HepG2 (cell line): Measurements from ENCODE around the gene TNFRSF18. TPM values are rescaled to one million over a fixed set of nuclear protein-coding genes. Genes with fewer than 3 reads are reported as not detected.
A peak's percentile ranks its signal among the peaks of the same experiment; 100 is the strongest.

Source experiments
- CAMTA2 ChIP-seq: sonication (generic); formaldehyde crosslinking; IDR thresholded peaks from 2 replicates; pipeline ENCODE4 v1.4.0; 2020; ENCODE audit warnings: mild to moderate bottlenecking, missing genetic modification reagents, borderline replicate concordance
- HCFC1 ChIP-seq: fragments of 150-350 bp; IDR thresholded peaks from 2 replicates; pipeline ENCODE4 v1.6.1; 2014; ENCODE audit warnings: low read depth, low read length
- SATB2 ChIP-seq: sonication (generic); formaldehyde crosslinking; IDR thresholded peaks from 2 replicates; pipeline ENCODE4 v1.5.0; 2020; ENCODE audit warnings: missing genetic modification reagents
- TBL1XR1 ChIP-seq: fragments of 150-350 bp; IDR thresholded peaks from 2 replicates; pipeline ENCODE4 v1.6.1; 2014; ENCODE audit warnings: borderline replicate concordance, low read length; ENCODE audit not compliant: partially characterized antibody
- ZNF232 ChIP-seq: sonication (generic); formaldehyde crosslinking; IDR thresholded peaks from 2 replicates; pipeline ENCODE4 v1.4.0; 2020; ENCODE audit warnings: missing genetic modification reagents, borderline replicate concordance
- ZNF326 ChIP-seq: sonication (generic); formaldehyde crosslinking; IDR thresholded peaks from 2 replicates; pipeline ENCODE4 v1.4.0; 2020; ENCODE audit warnings: missing genetic modification reagents, borderline replicate concordance
- ZNF558 ChIP-seq: sonication (generic); formaldehyde crosslinking; IDR thresholded peaks from 2 replicates; pipeline ENCODE4 v1.9.0; 2022; ENCODE audit warnings: mild to moderate bottlenecking, missing genetic modification reagents, borderline replicate concordance
- polyA plus RNA-seq, 8 experiments: library from polyadenylated mRNA; depleted of rRNA in 3 of 8; stranded (reverse) in 7 of 8; unstranded in 1 of 8; fragments of >200 nt; fragmentation: Illumina TruSeq in 4 of 8; extraction: Trizol in 4 of 8; gene quantifications; 2 replicates each; pipeline versions ENCODE4 v1.2.1 to v1.2.3, GENCODE V29; 2011 to 2016; ENCODE audit warnings: low read depth in 4 of 8, missing spikeins in 1 of 8, mixed read lengths in 1 of 8; ENCODE audit not compliant: insufficient read depth in 1 of 8
- total RNA-seq, 5 experiments: library from RNA; depleted of rRNA; stranded (reverse); fragments of >200 nt; fragmentation: Illumina TruSeq; extraction: Trizol; gene quantifications; 2 replicates each; pipeline ENCODE4 v1.2.3, GENCODE V29; 2016; ENCODE audit warnings: low read depth in 1 of 5
- TF ChIP-seq, protein P1 (sequence below): sonication (generic); formaldehyde crosslinking; IDR thresholded peaks from 2 replicates; pipeline ENCODE4 v1.5.0; 2020; ENCODE audit warnings: mild to moderate bottlenecking, missing genetic modification reagents, borderline replicate concordance
- TF ChIP-seq, protein P2 (sequence below): sonication (generic); formaldehyde crosslinking; IDR thresholded peaks from 2 replicates; pipeline ENCODE4 v1.4.0; 2020; ENCODE audit warnings: missing genetic modification reagents, mild to moderate bottlenecking, borderline replicate concordance
- TF ChIP-seq, protein P3 (sequence below): IDR thresholded peaks from 2 replicates; pipeline ENCODE4 v1.6.1; 2016; ENCODE audit warnings: low read depth
- TF ChIP-seq, protein P4 (sequence below): sonication (generic); formaldehyde crosslinking; IDR thresholded peaks from 2 replicates; pipeline ENCODE4 v1.4.0; 2020; ENCODE audit warnings: mild to moderate bottlenecking, missing genetic modification reagents
- TF ChIP-seq, protein P5 (sequence below): sonication (generic); formaldehyde crosslinking; conservative IDR thresholded peaks from 2 replicates; pipeline ENCODE4 v1.4.0; 2020; ENCODE audit warnings: missing genetic modification reagents

Gene TNFRSF18
- total and polyA plus RNA-seq, 2 of the 13 experiments (the other 11 are each of a cell fraction or from before 2014, with no cell fraction given) = not detected

- peak; percentile 47; the same call in 1 of the 2 replicates for TF ChIP-seq ZNF558
- TF ChIP-seq, protein P1, sequence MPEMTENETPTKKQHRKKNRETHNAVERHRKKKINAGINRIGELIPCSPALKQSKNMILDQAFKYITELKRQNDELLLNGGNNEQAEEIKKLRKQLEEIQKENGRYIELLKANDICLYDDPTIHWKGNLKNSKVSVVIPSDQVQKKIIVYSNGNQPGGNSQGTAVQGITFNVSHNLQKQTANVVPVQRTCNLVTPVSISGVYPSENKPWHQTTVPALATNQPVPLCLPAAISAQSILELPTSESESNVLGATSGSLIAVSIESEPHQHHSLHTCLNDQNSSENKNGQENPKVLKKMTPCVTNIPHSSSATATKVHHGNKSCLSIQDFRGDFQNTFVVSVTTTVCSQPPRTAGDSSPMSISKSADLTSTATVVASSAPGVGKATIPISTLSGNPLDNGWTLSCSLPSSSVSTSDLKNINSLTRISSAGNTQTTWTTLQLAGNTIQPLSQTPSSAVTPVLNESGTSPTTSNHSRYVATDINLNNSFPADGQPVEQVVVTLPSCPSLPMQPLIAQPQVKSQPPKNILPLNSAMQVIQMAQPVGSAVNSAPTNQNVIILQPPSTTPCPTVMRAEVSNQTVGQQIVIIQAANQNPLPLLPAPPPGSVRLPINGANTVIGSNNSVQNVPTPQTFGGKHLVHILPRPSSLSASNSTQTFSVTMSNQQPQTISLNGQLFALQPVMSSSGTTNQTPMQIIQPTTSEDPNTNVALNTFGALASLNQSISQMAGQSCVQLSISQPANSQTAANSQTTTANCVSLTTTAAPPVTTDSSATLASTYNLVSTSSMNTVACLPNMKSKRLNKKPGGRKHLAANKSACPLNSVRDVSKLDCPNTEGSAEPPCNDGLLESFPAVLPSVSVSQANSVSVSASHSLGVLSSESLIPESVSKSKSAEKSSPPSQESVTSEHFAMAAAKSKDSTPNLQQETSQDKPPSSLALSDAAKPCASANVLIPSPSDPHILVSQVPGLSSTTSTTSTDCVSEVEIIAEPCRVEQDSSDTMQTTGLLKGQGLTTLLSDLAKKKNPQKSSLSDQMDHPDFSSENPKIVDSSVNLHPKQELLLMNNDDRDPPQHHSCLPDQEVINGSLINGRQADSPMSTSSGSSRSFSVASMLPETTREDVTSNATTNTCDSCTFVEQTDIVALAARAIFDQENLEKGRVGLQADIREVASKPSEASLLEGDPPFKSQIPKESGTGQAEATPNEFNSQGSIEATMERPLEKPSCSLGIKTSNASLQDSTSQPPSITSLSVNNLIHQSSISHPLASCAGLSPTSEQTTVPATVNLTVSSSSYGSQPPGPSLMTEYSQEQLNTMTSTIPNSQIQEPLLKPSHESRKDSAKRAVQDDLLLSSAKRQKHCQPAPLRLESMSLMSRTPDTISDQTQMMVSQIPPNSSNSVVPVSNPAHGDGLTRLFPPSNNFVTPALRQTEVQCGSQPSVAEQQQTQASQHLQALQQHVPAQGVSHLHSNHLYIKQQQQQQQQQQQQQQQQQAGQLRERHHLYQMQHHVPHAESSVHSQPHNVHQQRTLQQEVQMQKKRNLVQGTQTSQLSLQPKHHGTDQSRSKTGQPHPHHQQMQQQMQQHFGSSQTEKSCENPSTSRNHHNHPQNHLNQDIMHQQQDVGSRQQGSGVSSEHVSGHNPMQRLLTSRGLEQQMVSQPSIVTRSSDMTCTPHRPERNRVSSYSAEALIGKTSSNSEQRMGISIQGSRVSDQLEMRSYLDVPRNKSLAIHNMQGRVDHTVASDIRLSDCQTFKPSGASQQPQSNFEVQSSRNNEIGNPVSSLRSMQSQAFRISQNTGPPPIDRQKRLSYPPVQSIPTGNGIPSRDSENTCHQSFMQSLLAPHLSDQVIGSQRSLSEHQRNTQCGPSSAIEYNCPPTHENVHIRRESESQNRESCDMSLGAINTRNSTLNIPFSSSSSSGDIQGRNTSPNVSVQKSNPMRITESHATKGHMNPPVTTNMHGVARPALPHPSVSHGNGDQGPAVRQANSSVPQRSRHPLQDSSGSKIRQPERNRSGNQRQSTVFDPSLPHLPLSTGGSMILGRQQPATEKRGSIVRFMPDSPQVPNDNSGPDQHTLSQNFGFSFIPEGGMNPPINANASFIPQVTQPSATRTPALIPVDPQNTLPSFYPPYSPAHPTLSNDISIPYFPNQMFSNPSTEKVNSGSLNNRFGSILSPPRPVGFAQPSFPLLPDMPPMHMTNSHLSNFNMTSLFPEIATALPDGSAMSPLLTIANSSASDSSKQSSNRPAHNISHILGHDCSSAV (CRISPR knock-in tag) = no peak
- TF ChIP-seq, protein P2, sequence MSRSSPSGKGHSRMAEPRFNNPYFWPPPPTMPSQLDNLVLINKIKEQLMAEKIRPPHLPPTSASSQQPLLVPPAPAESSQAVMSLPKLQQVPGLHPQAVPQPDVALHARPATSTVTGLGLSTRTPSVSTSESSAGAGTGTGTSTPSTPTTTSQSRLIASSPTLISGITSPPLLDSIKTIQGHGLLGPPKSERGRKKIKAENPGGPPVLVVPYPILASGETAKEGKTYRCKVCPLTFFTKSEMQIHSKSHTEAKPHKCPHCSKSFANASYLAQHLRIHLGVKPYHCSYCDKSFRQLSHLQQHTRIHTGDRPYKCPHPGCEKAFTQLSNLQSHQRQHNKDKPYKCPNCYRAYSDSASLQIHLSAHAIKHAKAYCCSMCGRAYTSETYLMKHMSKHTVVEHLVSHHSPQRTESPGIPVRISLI = no peak
- TF ChIP-seq, protein P3, sequence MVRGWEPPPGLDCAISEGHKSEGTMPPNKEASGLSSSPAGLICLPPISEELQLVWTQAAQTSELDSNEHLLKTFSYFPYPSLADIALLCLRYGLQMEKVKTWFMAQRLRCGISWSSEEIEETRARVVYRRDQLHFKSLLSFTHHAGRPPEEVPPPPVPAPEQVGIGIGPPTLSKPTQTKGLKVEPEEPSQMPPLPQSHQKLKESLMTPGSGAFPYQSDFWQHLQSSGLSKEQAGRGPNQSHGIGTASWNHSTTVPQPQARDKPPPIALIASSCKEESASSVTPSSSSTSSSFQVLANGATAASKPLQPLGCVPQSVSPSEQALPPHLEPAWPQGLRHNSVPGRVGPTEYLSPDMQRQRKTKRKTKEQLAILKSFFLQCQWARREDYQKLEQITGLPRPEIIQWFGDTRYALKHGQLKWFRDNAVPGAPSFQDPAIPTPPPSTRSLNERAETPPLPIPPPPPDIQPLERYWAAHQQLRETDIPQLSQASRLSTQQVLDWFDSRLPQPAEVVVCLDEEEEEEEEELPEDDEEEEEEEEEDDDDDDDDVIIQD (CRISPR knock-in tag) = no peak
- peak; percentile 88; the same call in 1 of the 2 replicates for TF ChIP-seq ZNF326 (CRISPR knock-in tag)
- TF ChIP-seq HCFC1 = peak; percentile 83
- 0 out of 2 replicates have a peak, but pooled peaks have one; percentile 29 for TF ChIP-seq ZNF232 (CRISPR knock-in tag)
- no peak for TF ChIP-seq SATB2
- no peak for TF ChIP-seq CAMTA2 (CRISPR knock-in tag)
- TF ChIP-seq, protein P4, sequence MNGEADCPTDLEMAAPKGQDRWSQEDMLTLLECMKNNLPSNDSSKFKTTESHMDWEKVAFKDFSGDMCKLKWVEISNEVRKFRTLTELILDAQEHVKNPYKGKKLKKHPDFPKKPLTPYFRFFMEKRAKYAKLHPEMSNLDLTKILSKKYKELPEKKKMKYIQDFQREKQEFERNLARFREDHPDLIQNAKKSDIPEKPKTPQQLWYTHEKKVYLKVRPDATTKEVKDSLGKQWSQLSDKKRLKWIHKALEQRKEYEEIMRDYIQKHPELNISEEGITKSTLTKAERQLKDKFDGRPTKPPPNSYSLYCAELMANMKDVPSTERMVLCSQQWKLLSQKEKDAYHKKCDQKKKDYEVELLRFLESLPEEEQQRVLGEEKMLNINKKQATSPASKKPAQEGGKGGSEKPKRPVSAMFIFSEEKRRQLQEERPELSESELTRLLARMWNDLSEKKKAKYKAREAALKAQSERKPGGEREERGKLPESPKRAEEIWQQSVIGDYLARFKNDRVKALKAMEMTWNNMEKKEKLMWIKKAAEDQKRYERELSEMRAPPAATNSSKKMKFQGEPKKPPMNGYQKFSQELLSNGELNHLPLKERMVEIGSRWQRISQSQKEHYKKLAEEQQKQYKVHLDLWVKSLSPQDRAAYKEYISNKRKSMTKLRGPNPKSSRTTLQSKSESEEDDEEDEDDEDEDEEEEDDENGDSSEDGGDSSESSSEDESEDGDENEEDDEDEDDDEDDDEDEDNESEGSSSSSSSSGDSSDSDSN (CRISPR knock-in tag) = peak; percentile 81
- TF ChIP-seq TBL1XR1 = no peak
- TF ChIP-seq, protein P5, sequence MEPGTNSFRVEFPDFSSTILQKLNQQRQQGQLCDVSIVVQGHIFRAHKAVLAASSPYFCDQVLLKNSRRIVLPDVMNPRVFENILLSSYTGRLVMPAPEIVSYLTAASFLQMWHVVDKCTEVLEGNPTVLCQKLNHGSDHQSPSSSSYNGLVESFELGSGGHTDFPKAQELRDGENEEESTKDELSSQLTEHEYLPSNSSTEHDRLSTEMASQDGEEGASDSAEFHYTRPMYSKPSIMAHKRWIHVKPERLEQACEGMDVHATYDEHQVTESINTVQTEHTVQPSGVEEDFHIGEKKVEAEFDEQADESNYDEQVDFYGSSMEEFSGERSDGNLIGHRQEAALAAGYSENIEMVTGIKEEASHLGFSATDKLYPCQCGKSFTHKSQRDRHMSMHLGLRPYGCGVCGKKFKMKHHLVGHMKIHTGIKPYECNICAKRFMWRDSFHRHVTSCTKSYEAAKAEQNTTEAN (CRISPR knock-in tag) = 0 out of 2 replicates have a peak, but pooled peaks have one; percentile 62
Measured at GRCh38 chr1:1231400-1232207, 25.2 kb upstream of the TNFRSF18 start, which contains the start of gene SDF4 (continued).
